Activated CD4-positive, alpha-beta T cell treated with anti-CD3 and anti-CD28 coated beads for 36 hours (primary cell): Measurements from ENCODE around the gene HCFC1. TPM values are rescaled to one million over a fixed set of nuclear protein-coding genes. Genes with fewer than 3 reads are reported as not detected.

Experiments
- ATAC-seq: fragments of 200-7000 bp; cut with Tn5 transposase; one replicate; pipeline ENCODE4 v1.10.0; 2021; ENCODE audit warnings: mild to moderate bottlenecking, moderate library complexity
- CTCF ChIA-PET: fragments of 350-600 bp; sonication (Branson Sonifier 250); formaldehyde crosslinking; loops from one replicate; lab custom pipeline; 2021; ENCODE audit warnings: antibody characterized with exemption; lab: Charles Lee
- POLR2A ChIA-PET: fragments of 350-600 bp; sonication (Branson Sonifier 250); formaldehyde crosslinking; loops from one replicate; lab custom pipeline; 2021; ENCODE audit warnings: antibody characterized with exemption, inconsistent platforms; lab: Charles Lee
- DNase-seq: peaks from one replicate; pipeline ENCODE4 v3.0.0-alpha.2; 2020
- H3K27ac Mint-ChIP-seq: one replicate; pipeline ENCODE4 v1.8.0; 2021; ENCODE audit warnings: mixed read lengths
- H3K27me3 Mint-ChIP-seq: one replicate; pipeline ENCODE4 v1.8.0; 2021; ENCODE audit warnings: mixed read lengths
- H3K36me3 Mint-ChIP-seq: one replicate; pipeline ENCODE4 v1.8.0; 2021; ENCODE audit warnings: low read depth, mixed read lengths
- H3K4me1 Mint-ChIP-seq: one replicate; pipeline ENCODE4 v1.8.0; 2021; ENCODE audit warnings: mixed read lengths
- H3K4me3 Mint-ChIP-seq: one replicate; pipeline ENCODE4 v1.8.0; 2021; ENCODE audit warnings: mild to moderate bottlenecking, moderate library complexity, mixed read lengths
- H3K9me3 Mint-ChIP-seq: one replicate; pipeline ENCODE4 v1.8.0; 2021; ENCODE audit warnings: low read depth, mixed read lengths
- intact Hi-C, 2 experiments: fragments of 100-400 bp; cut with DNase I in 1 of 2; cut with micrococcal nuclease in 1 of 2; formaldehyde crosslinking; loops; one replicate each; pipeline versions ENCODE4 v1.14.2 to v1.15.1; 2022 to 2024; cut with DNase I, micrococcal nuclease
- total RNA-seq, 2 experiments: library from RNA; stranded (reverse); gene quantifications; one replicate each; pipeline ENCODE4 v1.2.3, GENCODE V29; 2021

HCFC1 gene
- total RNA-seq, 2 experiments from 2014 or later, result 99.5 to 147 TPM

- intact Hi-C loops, result loop anchor here in 1 of 2 experiments (1.0 kb wide), 2 partner anchors 173 to 243 kb away; partner anchors contain the start of genes ABCD1, BCAP31, IDH3G and SSR4
- Mint-ChIP-seq H3K9me3 (no peaks in the 10 kb centered on the region), H3K27ac (peak overlapping the region; percentile 96), H3K27me3 (no peaks in the 10 kb centered on the region), H3K4me3 (peak overlapping the region; percentile 94), H3K36me3 (peaks cover 36% of the 10 kb centered on the region), H3K4me1 (peaks cover 34% of the 10 kb centered on the region)
- POLR2A ChIA-PET, result interaction anchor here (0.7 to 3.1 kb wide), 8 partner anchors 14 to 412 kb away, joined by 3 to 12 read pairs (median 4); partner anchors contain the start of genes ARHGAP4, EMD and MECP2
- CTCF ChIA-PET, result interaction anchor here (0.6 to 3.7 kb wide), 8 partner anchors 14 to 345 kb away, joined by 3 to 19 read pairs (median 3); no protein-coding TSS in a partner anchor
- peak; percentile 46 for ATAC-seq
- DNase-seq, result peak; percentile 83
These were observed 4.6 kb downstream of the HCFC1 start for GRCh38 chrX:153966841-153967535.

GRCh38 chrX:153966283-153966688 lies 5.3 kb downstream of the HCFC1 start:
- Mint-ChIP-seq H3K36me3 (peaks cover 35% of the 10 kb centered on the region), H3K9me3 (no peaks in the 10 kb centered on the region), H3K27ac (peak overlapping the region; percentile 96), H3K4me1 (peaks cover 34% of the 10 kb centered on the region), H3K4me3 (peak overlapping the region; percentile 94), H3K27me3 (no peaks in the 10 kb centered on the region)
- ATAC-seq (no peak), DNase-seq (no peak)
- ChIA-PET CTCF (interaction anchor here (0.6 to 3.7 kb wide), 4 partner anchors 16 to 346 kb away, joined by 3 to 19 read pairs (median 8); no protein-coding TSS in a partner anchor), POLR2A (interaction anchor here (0.9 to 3.1 kb wide), 4 partner anchors 13 to 47 kb away, joined by 3 to 12 read pairs (median 4); partner anchors contain the start of gene ARHGAP4)
- intact Hi-C loops, result no loop called here

- ATAC-seq, result no peak
- no peak for DNase-seq
- H3K36me3 Mint-ChIP-seq, result peaks cover 38% of the 10 kb centered on the region
These were observed 6.2 kb downstream of the HCFC1 start for GRCh38 chrX:153965406-153965805.

GRCh38 chrX:153964105-153964504 lies 7.5 kb downstream of the HCFC1 start:
- no peak for DNase-seq
- ATAC-seq, result no peak
- peaks cover 32% of the 10 kb centered on the region for H3K36me3 Mint-ChIP-seq
- H3K27ac Mint-ChIP-seq, result no peak overlapping the region
- peaks cover 34% of the 10 kb centered on the region for H3K4me1 Mint-ChIP-seq
- CTCF ChIA-PET, result no interaction called here
- H3K9me3 Mint-ChIP-seq, result no peaks in the 10 kb centered on the region
- intact Hi-C loops, result no loop called here
- H3K27me3 Mint-ChIP-seq, result no peaks in the 10 kb centered on the region
- no peak overlapping the region for H3K4me3 Mint-ChIP-seq
- POLR2A ChIA-PET, result no interaction called here

More at GRCh38 chrX:153965406-153965805, 6.2 kb downstream of the HCFC1 start:
- ChIA-PET POLR2A (no interaction called here), CTCF (interaction anchor here (3.7 kb wide), 1 partner anchor 18 kb away, joined by 19 read pairs; no protein-coding TSS in a partner anchor)
- intact Hi-C loops, result no loop called here
- Mint-ChIP-seq H3K27ac (peak overlapping the region; percentile 42), H3K27me3 (no peaks in the 10 kb centered on the region), H3K4me3 (no peak overlapping the region), H3K9me3 (no peaks in the 10 kb centered on the region), H3K4me1 (peaks cover 34% of the 10 kb centered on the region)

GRCh38 chrX:153963546-153963945 lies 8.1 kb downstream of the HCFC1 start:
- Mint-ChIP-seq H3K4me1 (peaks cover 34% of the 10 kb centered on the region), H3K36me3 (peaks cover 29% of the 10 kb centered on the region), H3K27ac (no peak overlapping the region), H3K9me3 (no peaks in the 10 kb centered on the region), H3K4me3 (no peak overlapping the region), H3K27me3 (no peaks in the 10 kb centered on the region)
- POLR2A ChIA-PET, result no interaction called here
- ATAC-seq, result no peak
- CTCF ChIA-PET, result interaction anchor here (1.0 kb wide), 1 partner anchor 11 kb away, joined by 5 read pairs; no protein-coding TSS in a partner anchor
- intact Hi-C loops, result no loop called here
- DNase-seq, result no peak

- no peak overlapping the region for H3K27ac Mint-ChIP-seq
- ATAC-seq (no peak), DNase-seq (no peak)
- peaks cover 22% of the 10 kb centered on the region for H3K36me3 Mint-ChIP-seq
- no peaks in the 10 kb centered on the region for H3K9me3 Mint-ChIP-seq
- CTCF ChIA-PET, result interaction anchor here (0.6 to 1.4 kb wide), 3 partner anchors 14 to 53 kb away, joined by 3 to 6 read pairs (median 4); no protein-coding TSS in a partner anchor
- peaks cover 15% of the 10 kb centered on the region for H3K4me1 Mint-ChIP-seq
- H3K27me3 Mint-ChIP-seq, result no peaks in the 10 kb centered on the region
- POLR2A ChIA-PET, result no interaction called here
- no peak overlapping the region for H3K4me3 Mint-ChIP-seq
- intact Hi-C loops, result no loop called here
These were observed 10.3 kb downstream of the HCFC1 start for GRCh38 chrX:153961292-153961691.

- Mint-ChIP-seq H3K36me3 (peaks cover 23% of the 10 kb centered on the region), H3K4me1 (peaks cover 10% of the 10 kb centered on the region), H3K27me3 (no peaks in the 10 kb centered on the region), H3K9me3 (no peaks in the 10 kb centered on the region), H3K4me3 (no peak overlapping the region), H3K27ac (no peak overlapping the region)
- no peak for DNase-seq
- ChIA-PET CTCF (interaction anchor here (1.4 kb wide), 1 partner anchor 13 kb away, joined by 6 read pairs; no protein-coding TSS in a partner anchor), POLR2A (no interaction called here)
- no peak for ATAC-seq
- intact Hi-C loops, result no loop called here
These were observed 10.8 kb downstream of the HCFC1 start for GRCh38 chrX:153960786-153961185.

GRCh38 chrX:153960077-153960476 lies 11.5 kb downstream of the HCFC1 start:
- CTCF ChIA-PET, result no interaction called here
- no peak overlapping the region for H3K27ac Mint-ChIP-seq
- intact Hi-C loops, result no loop called here
- POLR2A ChIA-PET, result no interaction called here
- H3K36me3 Mint-ChIP-seq, result peaks cover 24% of the 10 kb centered on the region
- H3K4me1 Mint-ChIP-seq, result peaks cover 4% of the 10 kb centered on the region
- H3K4me3 Mint-ChIP-seq, result no peak overlapping the region
- H3K27me3 Mint-ChIP-seq, result no peaks in the 10 kb centered on the region
- H3K9me3 Mint-ChIP-seq, result no peaks in the 10 kb centered on the region
- DNase-seq, result no peak
- ATAC-seq, result no peak

- no peak overlapping the region for H3K27ac Mint-ChIP-seq
- H3K36me3 Mint-ChIP-seq, result peaks cover 25% of the 10 kb centered on the region
- H3K4me1 Mint-ChIP-seq, result no peaks in the 10 kb centered on the region
- intact Hi-C loops, result no loop called here
- no peak for DNase-seq
- ChIA-PET POLR2A (no interaction called here), CTCF (no interaction called here)
- H3K9me3 Mint-ChIP-seq, result no peaks in the 10 kb centered on the region
- H3K27me3 Mint-ChIP-seq, result no peaks in the 10 kb centered on the region
- no peak overlapping the region for H3K4me3 Mint-ChIP-seq
- no peak for ATAC-seq
These were observed 12.0 kb downstream of the HCFC1 start for GRCh38 chrX:153959649-153960048.

GRCh38 chrX:153958605-153959004 lies 13.0 kb downstream of the HCFC1 start:
- intact Hi-C loops, result no loop called here
- H3K4me3 Mint-ChIP-seq, result no peak overlapping the region
- no peaks in the 10 kb centered on the region for H3K9me3 Mint-ChIP-seq
- POLR2A ChIA-PET, result interaction anchor here (1.0 kb wide), 1 partner anchor 12 kb away, joined by 4 read pairs; no protein-coding TSS in a partner anchor
- no peak for DNase-seq
- ATAC-seq, result no peak
- no peaks in the 10 kb centered on the region for H3K27me3 Mint-ChIP-seq
- peaks cover 27% of the 10 kb centered on the region for H3K36me3 Mint-ChIP-seq
- H3K4me1 Mint-ChIP-seq, result no peaks in the 10 kb centered on the region
- CTCF ChIA-PET, result no interaction called here
- no peak overlapping the region for H3K27ac Mint-ChIP-seq

- CTCF ChIA-PET, result no interaction called here
- POLR2A ChIA-PET, result interaction anchor here (0.9 kb wide), 1 partner anchor 10 kb away, joined by 3 read pairs; no protein-coding TSS in a partner anchor
- Mint-ChIP-seq H3K4me3 (no peak overlapping the region), H3K9me3 (no peaks in the 10 kb centered on the region), H3K36me3 (peaks cover 29% of the 10 kb centered on the region), H3K27ac (no peak overlapping the region), H3K4me1 (peaks cover 5% of the 10 kb centered on the region), H3K27me3 (no peaks in the 10 kb centered on the region)
- ATAC-seq, result no peak
- intact Hi-C loops, result no loop called here
- no peak for DNase-seq
These were observed 14.4 kb downstream of the HCFC1 start for GRCh38 chrX:153957224-153957623.
